Tibial nerve (tissue), 3 donors: ENCODE results near the gene CARD11.
"Not testable (repeated sequence)": the region's sequence is repeated elsewhere in the genome, so short reads cannot be mapped to it uniquely, and the experiment has no call there.

ENCODE experiments used
- POLR2A ChIP-seq, 2 donors: fragments of 450-650 bp; IDR thresholded peaks; one replicate each; pipeline ENCODE4 v1.6.1; 2017; ENCODE audit warnings: antibody characterized with exemption in 2 of 2, mild to moderate bottlenecking in 2 of 2, moderate library complexity in 2 of 2
- TF ChIP-seq, protein P1 (sequence below), 5 experiments: fragments of 200-600 bp in 3 of 5; fragments of 450-650 bp in 2 of 5; sonication (generic) in 3 of 5; IDR thresholded peaks; one replicate each; pipeline ENCODE4 v1.5.1; 2016 to 2019; ENCODE audit warnings: antibody characterized with exemption in 5 of 5, mild to moderate bottlenecking in 3 of 5, moderate library complexity in 2 of 5

GRCh38 chr7:2957369-2957727 is 86.3 kb downstream of the CARD11 start:
- TF ChIP-seq POLR2A (IDR thresholded peaks at IDR 0.05): not testable (repeated sequence)
- TF ChIP-seq, protein P1, sequence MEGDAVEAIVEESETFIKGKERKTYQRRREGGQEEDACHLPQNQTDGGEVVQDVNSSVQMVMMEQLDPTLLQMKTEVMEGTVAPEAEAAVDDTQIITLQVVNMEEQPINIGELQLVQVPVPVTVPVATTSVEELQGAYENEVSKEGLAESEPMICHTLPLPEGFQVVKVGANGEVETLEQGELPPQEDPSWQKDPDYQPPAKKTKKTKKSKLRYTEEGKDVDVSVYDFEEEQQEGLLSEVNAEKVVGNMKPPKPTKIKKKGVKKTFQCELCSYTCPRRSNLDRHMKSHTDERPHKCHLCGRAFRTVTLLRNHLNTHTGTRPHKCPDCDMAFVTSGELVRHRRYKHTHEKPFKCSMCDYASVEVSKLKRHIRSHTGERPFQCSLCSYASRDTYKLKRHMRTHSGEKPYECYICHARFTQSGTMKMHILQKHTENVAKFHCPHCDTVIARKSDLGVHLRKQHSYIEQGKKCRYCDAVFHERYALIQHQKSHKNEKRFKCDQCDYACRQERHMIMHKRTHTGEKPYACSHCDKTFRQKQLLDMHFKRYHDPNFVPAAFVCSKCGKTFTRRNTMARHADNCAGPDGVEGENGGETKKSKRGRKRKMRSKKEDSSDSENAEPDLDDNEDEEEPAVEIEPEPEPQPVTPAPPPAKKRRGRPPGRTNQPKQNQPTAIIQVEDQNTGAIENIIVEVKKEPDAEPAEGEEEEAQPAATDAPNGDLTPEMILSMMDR (IDR thresholded peaks at IDR 0.05): not testable (repeated sequence)
